BJ (cell line): ENCODE data around the gene PTPRK. TPM values are rescaled to one million over a fixed set of nuclear protein-coding genes. Genes with fewer than 3 reads are reported as not detected.

Source experiments
- CTCF ChIA-PET: fragments of 350-600 bp; formaldehyde crosslinking; extraction: SDS; loops from one replicate; lab custom pipeline; 2021; ENCODE audit warnings: antibody characterized with exemption, inconsistent platforms; lab: Yijun Ruan, JAX
- POLR2A ChIA-PET: fragments of 300-600 bp; sonication (Branson Sonifier 250); formaldehyde crosslinking; extraction: SDS; loops from one replicate; lab custom pipeline; 2021; ENCODE audit warnings: antibody characterized with exemption; lab: Charles Lee
- DNase-seq: peaks from one replicate; pipeline ENCODE4 v3.0.0-alpha.2; 2011; ENCODE audit warnings: low read depth
- H3K27me3 ChIP-seq: 2 replicates; pipeline ENCODE4 v1.6.0; 2011; ENCODE audit warnings: low read length; ENCODE audit not compliant: control insufficient read depth, insufficient read depth
- H3K36me3 ChIP-seq: 2 replicates; pipeline ENCODE4 v1.5.1; 2011; ENCODE audit warnings: low read length; ENCODE audit not compliant: control insufficient read depth, insufficient read depth
- H3K4me3 ChIP-seq: 2 replicates; pipeline ENCODE4 v1.5.1; 2011; ENCODE audit warnings: low read depth, mild to moderate bottlenecking, control low read depth, low read length
- CTCF ChIP-seq: IDR thresholded peaks from 2 replicates; pipeline ENCODE4 v1.5.1; 2011; ENCODE audit warnings: low read depth, mild to moderate bottlenecking, control low read depth, inconsistent platforms, low read length, moderate library complexity; ENCODE audit not compliant: insufficient read depth
- polyA plus RNA-seq: library from polyadenylated mRNA; depleted of rRNA; stranded (reverse); fragments of >200 nt; gene quantifications from 2 replicates; pipeline ENCODE4 v1.2.3, GENCODE V29; 2011

The PTPRK gene
- polyA plus RNA-seq, 1 experiment: 18.5 TPM

GRCh38 chr6:128068119-128068479 is 452.3 kb downstream of the PTPRK start:
- no peak for TF ChIP-seq CTCF
- CTCF ChIA-PET: no interaction called here
- H3K36me3 ChIP-seq: peaks cover 4% of the 10 kb centered on the region; the same call in 1 of the 2 replicates
- no peak for DNase-seq
- H3K27me3 ChIP-seq: no peaks in the 10 kb centered on the region
- no peak overlapping the region for H3K4me3 ChIP-seq
- POLR2A ChIA-PET: no interaction called here

- Histone ChIP-seq H3K36me3 (peaks cover 4% of the 10 kb centered on the region; the same call in 1 of the 2 replicates), H3K4me3 (no peak overlapping the region), H3K27me3 (no peaks in the 10 kb centered on the region)
- CTCF ChIA-PET: no interaction called here
- POLR2A ChIA-PET: no interaction called here
- DNase-seq: no peak
- no peak for TF ChIP-seq CTCF
Observed at GRCh38 chr6:128067446-128068118, 452.8 kb downstream of the PTPRK start.

- DNase-seq: no peak
- ChIA-PET POLR2A (no interaction called here), CTCF (no interaction called here)
- H3K4me3 ChIP-seq: no peak overlapping the region
- no peak for TF ChIP-seq CTCF
- H3K27me3 ChIP-seq: no peaks in the 10 kb centered on the region
- peaks cover 4% of the 10 kb centered on the region; the same call in 1 of the 2 replicates for H3K36me3 ChIP-seq
Observed at GRCh38 chr6:128065072-128065471, 455.3 kb downstream of the PTPRK start.

- CTCF ChIA-PET: no interaction called here
- H3K27me3 ChIP-seq: no peaks in the 10 kb centered on the region
- POLR2A ChIA-PET: no interaction called here
- H3K4me3 ChIP-seq: no peak overlapping the region
- TF ChIP-seq CTCF: no peak
- H3K36me3 ChIP-seq: peaks cover 4% of the 10 kb centered on the region; the same call in 1 of the 2 replicates
- no peak for DNase-seq
Observed at GRCh38 chr6:128064540-128064895, 455.9 kb downstream of the PTPRK start.

- ChIA-PET POLR2A (no interaction called here), CTCF (interaction anchor here (0.7 kb wide), 1 partner anchor 54 kb away, joined by 3 read pairs; no protein-coding TSS in a partner anchor)
- H3K36me3 ChIP-seq: peaks cover 4% of the 10 kb centered on the region; the same call in 1 of the 2 replicates
- TF ChIP-seq CTCF: no peak
- no peaks in the 10 kb centered on the region for H3K27me3 ChIP-seq
- DNase-seq: no peak
- no peak overlapping the region for H3K4me3 ChIP-seq
Observed at GRCh38 chr6:128063850-128064539, 456.4 kb downstream of the PTPRK start.
